NCI-H146 (cell line): Measurements from ENCODE around the gene PAK6.

ENCODE experiments used
- DNase-seq: peaks from one replicate; lab custom pipeline; 2025; lab: John Stamatoyannopoulos, UW

PAK6 gene

DNA sequence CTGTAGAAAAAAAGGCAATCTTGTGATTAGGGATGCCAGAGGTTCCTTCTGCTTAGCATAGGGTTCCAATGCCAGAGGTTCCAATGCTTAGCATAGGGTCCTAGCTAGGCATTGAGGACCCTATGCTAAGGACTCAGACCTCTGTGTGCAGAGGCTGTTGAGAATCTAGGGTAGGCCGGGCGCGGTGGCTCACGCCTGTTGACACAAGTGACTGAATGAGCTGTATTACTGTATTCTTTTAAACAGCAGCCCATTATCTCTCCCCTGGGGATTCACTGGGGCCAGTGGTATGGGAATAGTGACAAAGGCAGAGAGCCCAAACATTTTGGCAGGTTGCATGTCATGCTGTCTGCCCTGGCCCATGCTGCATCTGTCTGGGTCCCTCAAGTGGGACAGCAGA lies 16.2 kb downstream of the PAK6 start:
- no peak for DNase-seq

DNA sequence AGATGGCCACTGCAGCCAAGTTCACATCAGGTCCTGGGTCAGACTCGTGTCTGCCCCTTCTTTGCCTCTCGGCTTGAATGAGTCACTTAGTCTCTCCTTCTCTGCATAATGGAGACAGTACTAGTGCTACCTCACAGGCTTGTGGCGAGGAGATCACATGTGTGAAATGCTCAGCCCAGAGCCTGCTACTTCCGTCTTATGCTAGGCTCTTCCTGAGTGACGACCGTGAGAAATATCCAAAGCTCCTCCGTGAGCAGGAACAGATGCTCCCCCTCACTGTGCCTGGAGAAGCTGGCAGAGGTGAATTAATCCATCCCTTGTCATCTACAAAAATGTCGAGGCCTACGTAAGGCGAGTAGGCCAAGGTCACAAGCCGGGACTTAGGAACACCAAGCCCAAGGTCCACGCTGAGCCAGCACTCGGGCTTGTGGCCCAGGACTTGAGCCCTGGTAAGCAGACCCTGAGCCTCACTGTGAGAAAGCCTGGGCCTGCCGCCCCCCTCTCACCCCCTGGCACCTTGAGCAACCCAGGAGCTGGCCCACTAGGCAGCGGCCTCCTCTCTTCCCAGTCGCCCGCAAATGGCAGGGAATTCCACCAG lies 17.9 kb downstream of the PAK6 start:
- no peak for DNase-seq

DNA sequence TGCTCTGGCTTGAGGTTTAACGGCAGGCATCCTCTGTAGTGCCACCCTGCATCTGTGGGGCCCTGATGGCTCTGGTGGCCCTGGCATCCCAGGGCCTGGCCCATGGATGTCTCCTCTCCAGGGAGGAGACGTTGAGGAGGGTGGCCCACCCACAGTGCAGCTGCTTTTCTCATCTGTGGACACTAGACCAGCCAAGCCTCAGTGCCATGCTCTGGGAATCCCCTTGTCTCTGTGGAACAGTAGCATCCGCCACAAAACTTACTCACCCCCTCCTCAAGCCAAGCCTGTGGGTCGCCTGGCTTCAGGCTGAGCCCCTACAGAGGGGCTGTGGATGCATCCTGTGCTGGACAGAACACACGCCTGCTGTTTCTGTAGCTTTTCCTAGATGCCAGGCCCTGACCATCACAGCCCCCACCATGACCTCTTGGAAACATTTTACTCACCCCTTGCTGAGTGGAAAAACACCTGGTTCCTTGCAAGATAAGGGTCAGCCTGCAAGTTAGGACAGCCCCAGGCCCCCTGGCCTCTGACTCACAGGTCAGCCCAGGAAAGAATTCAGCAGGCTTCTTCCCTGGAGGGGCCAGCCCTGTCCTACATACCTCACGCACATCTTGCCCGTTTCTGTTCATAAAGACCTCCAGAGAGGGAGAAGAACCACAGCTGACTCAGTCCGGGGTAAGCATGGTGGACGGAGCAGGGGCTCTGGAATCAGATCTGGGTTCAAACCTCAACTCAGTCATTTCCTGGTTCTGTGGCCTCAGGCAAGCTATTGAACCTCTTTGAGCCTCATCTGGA lies 19.0 kb downstream of the PAK6 start:
- DNase-seq = no peak

DNA sequence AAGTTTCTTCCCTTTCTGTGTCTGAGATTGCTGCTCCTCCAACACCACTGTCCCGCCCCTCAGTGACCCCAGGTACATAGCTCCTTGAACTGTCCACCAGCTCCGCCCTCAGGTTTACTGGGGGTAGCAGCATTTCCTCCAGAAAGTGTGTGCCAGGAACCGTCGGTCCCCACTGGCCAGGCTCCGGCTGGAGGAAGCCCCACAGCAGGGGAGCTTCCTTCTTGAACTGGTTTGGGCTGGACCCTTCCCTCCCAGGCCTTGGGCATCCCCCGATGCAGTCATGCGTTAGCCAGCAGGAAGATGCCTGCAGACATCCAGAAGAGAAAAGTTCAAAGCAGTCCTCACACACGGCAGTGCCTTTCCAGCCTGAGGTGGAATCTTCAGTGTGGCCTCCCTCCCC lies 19.7 kb downstream of the PAK6 start:
- DNase-seq = no peak

DNA sequence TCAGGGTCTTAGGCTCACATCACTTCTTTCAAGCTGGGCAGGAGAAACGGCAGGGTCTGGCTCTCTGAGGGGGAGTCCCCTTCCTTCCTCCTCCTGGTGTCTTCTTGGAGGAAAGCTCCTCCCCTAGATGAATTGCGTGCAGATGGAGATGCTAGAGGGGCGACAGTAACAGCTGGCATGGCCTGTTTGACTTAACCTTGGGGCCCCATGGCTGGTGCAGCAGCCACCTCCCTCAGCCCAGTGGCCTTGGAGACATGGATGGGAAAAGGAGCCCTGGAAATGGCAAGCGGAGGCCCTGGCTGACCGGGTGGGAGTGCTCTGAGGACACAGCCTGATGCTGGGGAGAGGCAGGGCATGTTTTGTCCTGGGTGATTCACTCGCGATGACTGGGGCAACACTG lies 20.2 kb downstream of the PAK6 start:
- no peak for DNase-seq

DNA sequence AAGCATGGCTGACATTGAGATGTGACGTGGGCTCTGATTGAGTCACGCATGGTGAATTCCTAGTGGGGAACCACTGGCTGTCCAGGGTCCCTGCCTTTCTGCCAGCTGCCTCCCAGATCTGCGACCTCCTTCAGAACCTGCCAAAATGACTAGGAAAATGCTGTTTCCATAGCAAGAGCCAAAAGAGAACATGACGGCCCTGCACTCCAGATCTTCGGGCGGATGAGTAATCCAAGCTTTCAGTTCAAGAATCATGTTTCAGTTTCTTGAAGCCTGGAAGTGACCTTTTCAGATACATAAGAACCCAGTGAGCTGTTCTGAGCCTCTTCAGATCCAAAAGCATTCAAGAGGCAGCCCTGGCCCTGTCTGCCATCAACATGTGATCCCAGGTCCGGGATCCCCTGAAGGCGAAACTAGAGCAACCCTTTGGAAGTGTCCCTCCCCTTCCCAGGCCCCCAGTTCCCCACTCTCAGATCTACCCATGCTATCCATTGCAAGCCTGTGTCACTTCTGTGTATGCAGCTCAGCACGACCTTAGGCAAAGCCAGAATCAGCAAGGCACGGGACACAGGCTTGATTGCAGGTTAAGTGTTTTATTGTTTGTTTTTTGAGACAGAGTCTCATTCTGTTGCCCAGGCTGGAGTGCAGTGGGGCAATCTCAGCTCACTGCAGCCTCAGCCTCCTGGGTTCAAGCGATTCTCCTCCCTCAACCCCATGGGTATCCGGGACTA lies 24.3 kb downstream of the PAK6 start:
- no peak for DNase-seq

DNA sequence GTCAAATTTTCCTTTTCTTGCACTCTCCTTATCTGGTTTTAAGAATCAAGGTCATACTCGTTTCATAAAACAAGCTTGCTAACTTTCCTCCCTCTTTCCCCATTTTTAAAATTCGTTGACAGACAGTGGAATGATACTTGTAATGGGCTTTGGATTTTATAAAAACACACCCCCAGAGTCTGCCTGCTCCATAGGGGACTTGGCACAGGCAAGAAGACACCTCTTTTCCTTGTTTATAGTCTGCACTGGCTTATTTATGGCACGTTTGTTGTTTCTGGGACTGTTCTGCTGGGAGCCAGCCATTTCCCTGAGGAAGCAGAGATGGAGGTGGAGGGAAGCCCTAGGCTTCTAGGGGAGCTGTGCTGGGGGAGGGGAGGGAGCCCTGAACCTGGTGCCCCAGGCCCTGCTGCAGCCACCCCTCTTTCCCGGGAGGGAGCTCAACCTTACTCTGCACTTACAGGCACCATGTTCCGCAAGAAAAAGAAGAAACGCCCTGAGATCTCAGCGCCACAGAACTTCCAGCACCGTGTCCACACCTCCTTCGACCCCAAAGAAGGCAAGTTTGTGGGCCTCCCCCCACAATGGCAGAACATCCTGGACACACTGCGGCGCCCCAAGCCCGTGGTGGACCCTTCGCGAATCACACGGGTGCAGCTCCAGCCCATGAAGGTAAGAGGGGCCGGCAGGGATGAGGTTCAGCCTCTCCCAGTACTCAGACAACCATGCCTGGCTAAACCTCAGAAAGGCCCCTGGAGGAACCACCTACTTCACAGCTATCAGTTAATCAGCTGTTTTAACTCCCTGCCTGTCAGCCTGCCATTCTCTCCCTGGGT lies 25.7 kb downstream of the PAK6 start:
- no peak for DNase-seq

DNA sequence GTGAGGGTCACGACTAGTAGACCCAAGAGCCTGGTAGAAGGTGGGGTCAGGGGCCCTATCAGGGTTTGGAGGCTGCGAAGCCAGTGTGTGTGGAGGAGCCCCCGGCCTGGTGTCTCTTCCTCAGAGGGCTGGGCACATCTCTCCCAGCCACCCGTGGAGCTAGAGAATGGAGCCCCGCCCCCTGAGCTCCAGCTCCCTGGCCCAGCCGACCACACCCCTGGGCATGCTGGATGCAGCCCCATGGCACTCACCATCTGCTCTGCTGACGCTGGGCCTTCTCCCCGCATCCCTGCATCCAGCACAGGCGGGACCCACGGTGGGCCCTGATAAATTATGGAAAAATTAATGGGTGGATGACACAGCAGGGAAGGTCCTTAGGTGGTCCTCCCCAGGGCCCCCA lies 26.5 kb downstream of the PAK6 start:
- no peak for DNase-seq

DNA sequence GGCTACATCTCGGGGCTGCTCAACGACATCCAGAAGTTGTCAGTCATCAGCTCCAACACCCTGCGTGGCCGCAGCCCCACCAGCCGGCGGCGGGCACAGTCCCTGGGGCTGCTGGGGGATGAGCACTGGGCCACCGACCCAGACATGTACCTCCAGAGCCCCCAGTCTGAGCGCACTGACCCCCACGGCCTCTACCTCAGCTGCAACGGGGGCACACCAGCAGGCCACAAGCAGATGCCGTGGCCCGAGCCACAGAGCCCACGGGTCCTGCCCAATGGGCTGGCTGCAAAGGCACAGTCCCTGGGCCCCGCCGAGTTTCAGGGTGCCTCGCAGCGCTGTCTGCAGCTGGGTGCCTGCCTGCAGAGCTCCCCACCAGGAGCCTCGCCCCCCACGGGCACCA lies 27.0 kb downstream of the PAK6 start:
- no peak for DNase-seq

DNA sequence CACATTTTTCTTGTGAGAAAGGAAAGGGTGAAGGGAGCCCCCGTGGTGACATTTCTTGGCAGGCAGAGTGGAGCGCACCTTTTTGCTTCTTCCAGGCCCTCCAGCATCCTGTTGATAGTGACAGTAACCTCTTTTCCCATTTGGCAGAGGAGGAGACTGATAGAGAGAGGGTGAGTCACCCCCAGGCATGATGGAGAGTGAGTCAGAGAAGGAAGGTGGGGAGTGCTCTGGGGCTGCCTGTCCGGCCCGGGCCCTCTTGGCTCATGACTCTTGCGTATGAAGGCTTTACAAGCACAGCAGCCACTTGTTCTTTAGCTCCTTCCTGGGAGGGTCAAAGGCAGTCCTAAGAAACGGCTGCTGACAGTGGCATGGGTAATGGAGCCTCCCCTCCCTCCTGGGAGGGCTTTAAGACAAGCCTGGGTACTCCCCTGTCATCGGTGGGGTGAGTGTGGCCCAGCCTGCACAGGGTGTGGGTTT lies 28.0 kb downstream of the PAK6 start:
- DNase-seq = no peak

DNA sequence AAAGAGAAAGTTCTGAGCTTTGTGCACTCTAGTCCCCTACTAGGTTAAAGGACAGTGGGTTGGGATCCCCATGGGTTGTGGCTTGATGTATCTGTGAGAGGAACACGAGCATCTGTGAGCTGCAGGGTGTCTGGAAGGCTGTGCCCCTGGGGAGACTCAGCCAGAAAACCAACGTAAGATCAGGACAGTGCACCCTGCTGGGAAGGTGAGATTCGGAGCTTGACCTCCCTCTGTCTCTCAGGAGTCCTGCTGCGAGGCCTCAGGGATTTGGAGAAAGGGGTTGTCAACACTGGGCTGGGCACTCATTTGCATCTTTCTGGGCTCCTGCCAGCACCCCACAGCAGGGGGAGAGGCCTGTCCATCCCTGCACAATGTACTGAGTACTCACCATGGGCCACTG lies 28.8 kb downstream of the PAK6 start:
- no peak for DNase-seq

DNA sequence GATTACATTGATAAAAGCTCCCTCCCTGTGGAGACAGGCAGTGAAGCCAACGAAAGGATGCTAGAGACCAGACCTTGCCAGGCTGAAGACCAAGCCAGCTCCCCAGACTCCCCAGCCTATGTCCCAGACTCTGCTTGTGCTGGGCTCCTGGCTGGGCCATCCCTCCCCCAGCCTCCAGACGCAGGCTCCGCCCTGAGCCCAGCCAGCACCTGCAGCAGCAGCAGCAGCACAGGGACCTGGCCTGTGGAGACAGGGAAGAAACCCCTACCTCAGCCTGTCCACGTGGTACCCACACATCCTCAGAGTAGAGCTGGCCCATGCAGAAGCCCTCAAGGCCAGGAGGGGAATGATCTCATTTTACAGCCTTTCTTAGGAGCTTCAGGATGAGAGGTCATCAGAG lies 30.7 kb downstream of the PAK6 start:
- no peak for DNase-seq

DNA sequence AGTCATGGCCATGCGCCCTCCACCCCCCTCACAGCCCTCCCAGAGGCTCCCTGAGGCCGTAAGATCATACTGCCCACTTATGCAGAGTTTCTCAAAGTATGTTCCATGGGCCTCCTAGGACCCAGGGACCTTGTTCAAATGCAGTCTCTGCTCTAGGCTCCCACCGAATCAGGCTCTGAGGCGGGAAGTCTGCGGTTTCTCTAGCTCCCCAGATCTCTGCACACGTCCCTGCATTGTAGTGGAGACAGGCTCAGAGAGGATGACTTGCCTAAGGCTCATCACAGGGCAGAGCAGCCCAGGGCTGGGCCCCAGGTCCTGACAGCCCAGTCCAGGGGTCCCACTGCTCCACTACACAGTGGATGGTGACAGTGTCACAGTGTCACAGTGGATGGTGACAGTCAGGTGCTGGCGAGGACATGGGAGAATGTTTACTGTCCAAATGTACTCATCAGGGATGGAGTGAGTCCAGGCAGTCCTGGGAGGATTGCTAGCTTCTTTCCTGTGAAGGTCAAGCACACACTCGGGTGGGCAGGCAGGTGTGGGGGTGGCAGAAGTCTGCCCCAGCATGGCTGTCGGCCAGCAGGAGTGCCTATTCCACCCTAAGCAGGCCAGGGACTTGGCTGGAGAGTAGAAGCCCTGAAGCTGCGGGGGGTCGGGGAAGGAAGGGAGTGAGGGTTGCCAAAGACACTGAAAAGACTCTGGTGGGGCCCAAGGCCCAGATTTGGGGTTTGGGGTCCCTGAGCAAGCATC lies 31.6 kb downstream of the PAK6 start:
- no peak for DNase-seq

DNA sequence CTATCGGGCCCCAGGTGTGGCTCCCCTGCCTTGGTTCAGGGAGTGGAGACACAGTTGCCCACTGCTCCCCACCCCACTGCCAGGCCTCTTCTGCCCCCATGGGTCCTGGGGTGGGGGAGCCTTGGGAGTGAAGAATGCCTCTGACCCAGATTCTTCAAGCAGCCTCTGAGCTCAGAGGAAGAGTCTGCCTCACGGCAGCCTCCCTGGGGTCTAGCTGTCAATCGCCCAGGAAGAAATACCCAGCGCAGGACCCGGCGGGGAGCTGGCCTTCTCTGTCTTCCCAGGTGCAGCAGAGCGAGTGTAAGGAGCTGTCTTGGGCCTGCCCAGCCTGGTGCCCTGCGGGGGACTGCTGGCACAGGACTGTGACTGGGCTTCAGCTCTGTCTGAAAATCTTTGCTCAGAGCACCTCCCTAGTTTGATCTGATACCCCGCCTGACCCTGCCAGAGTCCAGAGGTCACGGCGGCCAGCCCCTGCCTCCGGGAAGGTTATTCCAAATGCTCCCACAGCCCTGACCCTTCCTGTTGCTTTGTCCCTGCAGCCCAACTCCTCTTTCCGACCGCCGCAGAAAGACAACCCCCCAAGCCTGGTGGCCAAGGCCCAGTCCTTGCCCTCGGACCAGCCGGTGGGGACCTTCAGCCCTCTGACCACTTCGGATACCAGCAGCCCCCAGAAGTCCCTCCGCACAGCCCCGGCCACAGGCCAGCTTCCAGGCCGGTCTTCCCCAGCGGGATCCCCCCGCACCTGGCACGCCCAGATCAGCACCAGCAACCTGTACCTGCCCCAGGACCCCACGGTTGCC lies 33.0 kb downstream of the PAK6 start:
- no peak for DNase-seq

DNA sequence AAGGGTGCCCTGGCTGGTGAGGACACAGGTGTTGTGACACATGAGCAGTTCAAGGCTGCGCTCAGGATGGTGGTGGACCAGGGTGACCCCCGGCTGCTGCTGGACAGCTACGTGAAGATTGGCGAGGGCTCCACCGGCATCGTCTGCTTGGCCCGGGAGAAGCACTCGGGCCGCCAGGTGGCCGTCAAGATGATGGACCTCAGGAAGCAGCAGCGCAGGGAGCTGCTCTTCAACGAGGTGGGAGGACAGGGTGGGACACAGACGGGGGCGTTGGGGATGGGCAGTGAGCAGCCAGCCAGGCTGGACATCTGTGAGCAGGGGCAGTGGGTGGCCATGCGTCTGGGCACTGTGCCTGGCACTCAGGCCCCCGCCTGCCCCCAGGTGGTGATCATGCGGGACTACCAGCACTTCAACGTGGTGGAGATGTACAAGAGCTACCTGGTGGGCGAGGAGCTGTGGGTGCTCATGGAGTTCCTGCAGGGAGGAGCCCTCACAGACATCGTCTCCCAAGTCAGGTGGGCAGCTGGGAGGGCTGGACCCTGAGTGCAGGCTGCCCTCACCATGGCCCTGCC lies 33.7 kb downstream of the PAK6 start:
- no peak for DNase-seq

DNA sequence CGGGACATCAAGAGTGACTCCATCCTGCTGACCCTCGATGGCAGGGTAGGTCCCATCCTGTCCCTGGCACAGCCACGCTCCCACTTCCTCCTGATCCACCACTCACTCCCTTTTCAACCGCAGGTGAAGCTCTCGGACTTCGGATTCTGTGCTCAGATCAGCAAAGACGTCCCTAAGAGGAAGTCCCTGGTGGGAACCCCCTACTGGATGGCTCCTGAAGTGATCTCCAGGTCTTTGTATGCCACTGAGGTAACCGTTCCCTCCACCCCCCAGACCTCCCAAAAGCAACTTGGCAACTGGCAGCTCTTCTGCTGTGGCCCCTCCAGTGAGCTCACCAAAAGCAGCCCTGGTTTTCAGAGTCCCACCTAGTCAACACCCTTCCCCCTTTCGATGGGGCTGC lies 34.6 kb downstream of the PAK6 start:
- DNase-seq = no peak

DNA sequence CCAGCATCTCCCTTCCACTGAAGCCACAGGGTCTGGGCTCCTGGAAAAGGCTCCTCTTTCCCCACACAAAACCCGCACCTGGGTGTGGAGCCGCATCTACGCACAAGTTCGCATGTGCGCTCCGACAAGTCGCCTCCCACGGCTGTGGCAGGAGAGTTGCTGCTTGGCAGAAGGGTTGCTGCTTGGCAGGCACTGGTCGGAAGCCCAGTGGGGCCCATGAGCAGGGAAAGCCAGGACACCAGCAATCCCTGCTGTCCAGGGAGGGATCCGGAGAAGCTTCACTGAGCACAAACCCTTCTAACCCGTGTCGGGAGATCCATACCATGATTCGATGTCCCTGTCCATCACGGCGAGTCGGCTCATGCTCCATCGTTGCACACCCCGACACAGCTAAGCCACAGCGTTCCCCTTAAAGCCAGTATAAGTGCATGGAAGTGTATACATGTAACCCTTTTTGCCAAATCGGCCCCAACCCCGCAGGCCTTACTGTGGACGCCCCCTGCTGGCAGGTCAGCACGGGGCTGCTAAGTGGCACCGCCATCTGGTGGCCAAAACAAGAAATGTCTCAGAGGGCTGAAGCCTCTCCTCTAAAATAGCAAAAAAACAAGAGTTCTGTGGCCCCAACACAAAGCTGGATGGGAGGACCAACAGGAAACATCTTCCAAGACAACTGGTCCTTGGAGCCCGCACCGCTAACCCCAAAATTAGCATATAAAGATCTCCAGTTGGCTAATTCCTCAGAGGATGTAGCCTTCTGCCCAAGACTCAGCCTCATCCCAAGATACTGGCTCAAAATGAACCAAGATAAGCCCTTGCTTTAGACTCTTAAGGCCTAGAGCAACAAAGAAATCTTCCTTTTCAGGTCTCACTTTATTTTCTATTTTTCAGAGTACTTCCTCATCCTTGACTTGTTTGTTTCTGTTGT lies 35.7 kb downstream of the PAK6 start:
- DNase-seq = peak; percentile 60

DNA sequence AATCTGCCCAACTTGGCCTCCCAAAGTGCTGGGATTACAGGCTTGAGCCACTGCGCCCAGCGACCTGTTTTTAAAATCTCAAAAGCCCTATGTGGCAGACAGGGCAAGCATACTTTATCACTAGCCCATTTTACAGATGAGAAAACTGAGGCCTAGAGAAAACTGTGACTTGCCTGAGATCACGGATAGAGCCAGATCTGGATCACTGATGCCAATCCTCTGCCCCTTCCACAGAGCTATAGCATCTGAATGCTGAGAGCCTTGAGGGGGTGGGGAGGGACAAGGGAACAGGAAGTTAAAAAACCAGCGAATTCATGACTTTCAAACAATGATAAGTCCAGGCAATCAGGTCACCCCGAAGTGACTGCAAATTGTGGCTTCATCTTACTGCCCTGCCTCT lies 36.7 kb downstream of the PAK6 start:
- no peak for DNase-seq

DNA sequence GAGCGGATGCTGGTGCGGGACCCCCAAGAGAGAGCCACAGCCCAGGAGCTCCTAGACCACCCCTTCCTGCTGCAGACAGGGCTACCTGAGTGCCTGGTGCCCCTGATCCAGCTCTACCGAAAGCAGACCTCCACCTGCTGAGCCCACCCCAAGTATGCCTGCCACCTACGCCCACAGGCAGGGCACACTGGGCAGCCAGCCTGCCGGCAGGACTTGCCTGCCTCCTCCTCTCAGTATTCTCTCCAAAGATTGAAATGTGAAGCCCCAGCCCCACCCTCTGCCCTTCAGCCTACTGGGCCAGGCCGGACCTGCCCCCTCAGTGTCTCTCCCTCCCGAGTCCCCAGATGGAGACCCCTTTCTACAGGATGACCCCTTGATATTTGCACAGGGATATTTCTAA lies 37.1 kb downstream of the PAK6 start:
- no peak for DNase-seq
